ENCODE data around the gene ZNF771. TPM values are rescaled to one million over a fixed set of nuclear protein-coding genes. Genes with fewer than 3 reads are reported as not detected.
"Not testable (repeated sequence)": the region's sequence is repeated elsewhere in the genome, so short reads cannot be mapped to it uniquely, and the experiment has no call there.

Gene ZNF771
- total RNA-seq, 4 donors from 2014 or later = 20.1 to 25.3 (median 22.7) TPM

- Histone ChIP-seq H3K27ac (replicated peaks in 1 of 4) (no peak overlapping the region), H3K36me3 (no peaks in the 10 kb centered on the region), H3K4me3 (no peak overlapping the region), H3K4me1 (no peaks in the 10 kb centered on the region), H3K27me3 (no peaks in the 10 kb centered on the region), H3K9me3 (no peaks in the 10 kb centered on the region)
- TF ChIP-seq POLR2AphosphoS5 (IDR thresholded peaks at IDR 0.05) (no peak), CTCF (IDR thresholded peaks at IDR 0.05) (no peak), POLR2A (IDR thresholded peaks at IDR 0.05; ENCODE audit: low read depth) (no peak), EP300 (IDR thresholded peaks at IDR 0.05) (no peak)
- WGBS = 88% methylated on average over 11 of the region's 11 CpGs
- DNase-seq (ENCODE audit: extremely low spot score) = no peak
- intact Hi-C loops (cut with DNase I) = no loop called here
Measured at GRCh38 chr16:30459456-30459855, 52.0 kb downstream of the ZNF771 start.

- 78% methylated on average over 5 of the region's 5 CpGs for WGBS
- DNase-seq (ENCODE audit: extremely low spot score); intact Hi-C loops (cut with DNase I); H3K4me3 ChIP-seq; H3K27me3 ChIP-seq; H3K4me1 ChIP-seq; H3K9me3 ChIP-seq; H3K36me3 ChIP-seq; H3K27ac ChIP-seq (replicated peaks in 1 of 4): not testable (repeated sequence)
Measured at GRCh38 chr16:30461426-30461825, 54.0 kb downstream of the ZNF771 start.

GRCh38 chr16:30464078-30464477, 56.7 kb downstream of the ZNF771 start:
- 97% methylated on average over 5 of the region's 7 CpGs for WGBS
- DNase-seq (ENCODE audit: extremely low spot score) = no peak
- no peaks in the 10 kb centered on the region for H3K9me3 ChIP-seq
- no peaks in the 10 kb centered on the region for H3K36me3 ChIP-seq
- no peaks in the 10 kb centered on the region for H3K27me3 ChIP-seq
- H3K4me1 ChIP-seq = no peaks in the 10 kb centered on the region
- TF ChIP-seq EP300 (IDR thresholded peaks at IDR 0.05) = no peak
- no peak for TF ChIP-seq CTCF (IDR thresholded peaks at IDR 0.05)
- TF ChIP-seq POLR2A (IDR thresholded peaks at IDR 0.05; ENCODE audit: low read depth) = no peak
- TF ChIP-seq POLR2AphosphoS5 (IDR thresholded peaks at IDR 0.05) = no peak
- H3K4me3 ChIP-seq = no peak overlapping the region
- no peak overlapping the region for H3K27ac ChIP-seq (replicated peaks in 1 of 4)
- intact Hi-C loops (cut with DNase I) = no loop called here

Small RNAs within 50 kb of the gene (small RNA-seq; reads per million reads assigned to genes)
- gene RF00019 = 0 reads per million in 3 donors
- gene RF00406 = 0 to 0.42 (median 0) reads per million in 3 donors

Other genes with a start within 250 kb of the ZNF771 start
- gene CORO1A, start 224.0 kb upstream of the ZNF771 start, total RNA-seq = 10 to 100 TPM; 11.0 to 33.5 (median 23.1) TPM
- gene BOLA2B, start 213.9 kb upstream of the ZNF771 start, total RNA-seq = 100 to 1,000 TPM in 2 of 4 donors, 10 to 100 TPM in 2; 43.4 to 205 (median 116) TPM
- 10 to 100 TPM; 12.9 to 27.1 (median 23.1) TPM for gene SLX1A, start 213.7 kb upstream of the ZNF771 start, total RNA-seq
- 10 to 100 TPM in 3 of 4 donors, 1 to 10 TPM in 1; 2.5 to 23.7 (median 15.0) TPM for gene SULT1A3, start 208.4 kb upstream of the ZNF771 start, total RNA-seq
- gene NPIPB13, start 159.1 kb upstream of the ZNF771 start, total RNA-seq = 1 to 10 TPM in 1 of 4 donors, under 1 TPM in 3; under 0.01 to 4.1 (median 0.90) TPM
- gene CD2BP2, start 52.3 kb upstream of the ZNF771 start, total RNA-seq = 10 to 100 TPM; 24.9 to 63.9 (median 41.8) TPM
- gene TBC1D10B, start 37.1 kb upstream of the ZNF771 start, total RNA-seq = 10 to 100 TPM; 21.2 to 41.5 (median 29.4) TPM
- not detected for gene MYL11, start 32.8 kb upstream of the ZNF771 start, total RNA-seq
- gene SEPTIN1, start 25.0 kb upstream of the ZNF771 start, total RNA-seq = 1 to 10 TPM in 2 of 4 donors, under 1 TPM in 2; 0.86 to 2.5 (median 1.4) TPM
- gene ZNF48, start 12.2 kb upstream of the ZNF771 start, total RNA-seq = 10 to 100 TPM in 3 of 4 donors, 1 to 10 TPM in 1; 8.3 to 17.6 (median 12.8) TPM
- 10 to 100 TPM; 11.1 to 21.7 (median 14.1) TPM for gene DCTPP1, start 22.4 kb downstream of the ZNF771 start, total RNA-seq
- 10 to 100 TPM; 26.5 to 37.6 (median 33.8) TPM for gene SEPHS2, start 38.3 kb downstream of the ZNF771 start, total RNA-seq
- gene ITGAL, start 65.1 kb downstream of the ZNF771 start, total RNA-seq = 1 to 10 TPM; 1.5 to 2.7 (median 2.5) TPM
- gene ZNF768, start 119.0 kb downstream of the ZNF771 start, total RNA-seq = 10 to 100 TPM; 46.9 to 91.5 (median 64.0) TPM
- gene ZNF747, start 127.3 kb downstream of the ZNF771 start, total RNA-seq = 10 to 100 TPM; 15.2 to 29.6 (median 22.3) TPM
- gene ZNF764, start 150.8 kb downstream of the ZNF771 start, total RNA-seq = 10 to 100 TPM in 3 of 4 donors, 1 to 10 TPM in 1; 8.7 to 14.0 (median 11.3) TPM
- gene ZNF688, start 164.1 kb downstream of the ZNF771 start, total RNA-seq = 10 to 100 TPM; 17.6 to 33.4 (median 23.5) TPM
- gene ZNF785, start 178.1 kb downstream of the ZNF771 start, total RNA-seq = 10 to 100 TPM in 1 of 4 donors, 1 to 10 TPM in 3; 6.8 to 10.9 (median 7.3) TPM
- gene ZNF689, start 202.8 kb downstream of the ZNF771 start, total RNA-seq = 10 to 100 TPM in 3 of 4 donors, 1 to 10 TPM in 1; 9.1 to 14.5 (median 13.9) TPM
- 10 to 100 TPM; 30.3 to 54.0 (median 41.2) TPM for gene PRR14, start 243.4 kb downstream of the ZNF771 start, total RNA-seq